Activated CD8-positive, alpha-beta memory T cell treated with anti-CD3 and anti-CD28 coated beads for 4 hours (primary cell): ENCODE results near the gene PYM1.
"Not testable (repeated sequence)": the region's sequence is repeated elsewhere in the genome, so short reads cannot be mapped to it uniquely, and the experiment has no call there.

Experiments
- DNase-seq, 2 donors: peaks; one replicate each; pipeline ENCODE4 v3.0.0-alpha.2; 2020; ENCODE audit warnings: low read depth in 2 of 2

The PYM1 gene

DNA sequence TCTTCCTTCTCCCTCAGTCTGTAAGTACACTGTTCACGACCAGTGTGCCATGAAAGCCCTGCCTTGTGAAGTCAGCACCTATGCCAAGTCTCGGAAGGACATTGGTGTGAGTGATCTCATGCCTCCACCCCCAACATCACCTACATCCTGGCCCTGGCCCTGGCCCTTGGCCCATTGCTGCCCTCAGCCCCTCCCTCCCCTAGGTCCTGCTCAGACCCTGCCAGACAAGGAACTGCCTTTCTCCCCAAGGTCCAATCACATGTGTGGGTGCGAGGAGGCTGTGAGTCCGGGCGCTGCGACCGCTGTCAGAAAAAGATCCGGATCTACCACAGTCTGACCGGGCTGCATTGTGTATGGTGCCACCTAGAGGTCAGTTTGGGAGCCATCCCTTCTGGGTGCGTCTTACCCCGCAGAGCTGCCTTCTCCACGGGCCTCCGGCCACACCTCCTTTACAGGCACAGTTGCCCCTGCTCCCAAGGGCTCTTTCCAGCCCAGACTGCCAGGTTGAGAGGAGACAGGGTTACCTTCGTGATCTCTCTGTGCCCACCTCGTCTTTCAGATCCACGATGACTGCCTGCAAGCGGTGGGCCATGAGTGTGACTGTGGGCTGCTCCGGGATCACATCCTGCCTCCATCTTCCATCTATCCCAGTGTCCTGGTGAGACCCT, 12.5 kb upstream of the PYM1 start:
- peak; percentile 64 to 68 for DNase-seq

DNA sequence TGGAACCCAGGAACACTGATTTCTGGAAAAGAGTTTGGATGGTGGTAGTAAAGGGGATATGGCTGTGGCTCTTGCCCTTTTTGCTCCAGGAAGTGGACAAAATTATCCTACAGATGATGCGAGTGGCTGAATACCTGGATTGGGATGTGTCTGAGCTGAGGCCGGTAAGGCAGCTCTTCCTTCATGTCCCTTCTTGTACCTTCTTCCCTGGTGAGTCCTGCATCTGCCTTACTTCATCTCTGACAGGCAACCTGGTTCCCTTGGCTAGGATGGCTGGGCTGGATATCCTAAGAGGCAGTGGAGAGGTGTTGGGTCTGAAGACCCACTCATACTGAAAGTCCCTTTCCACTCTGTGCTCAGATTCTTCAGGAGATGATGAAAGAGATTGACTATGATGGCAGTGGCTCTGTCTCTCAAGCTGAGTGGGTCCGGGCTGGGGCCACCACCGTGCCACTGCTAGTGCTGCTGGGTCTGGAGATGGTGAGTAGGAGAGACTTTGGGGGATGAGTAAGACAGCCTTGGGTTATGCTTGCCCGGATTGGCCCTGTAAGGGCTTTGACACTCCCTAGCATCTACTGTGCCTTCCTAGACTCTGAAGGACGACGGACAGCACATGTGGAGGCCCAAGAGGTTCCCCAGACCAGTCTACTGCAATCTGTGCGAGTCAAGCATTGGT, 11.3 kb upstream of the PYM1 start:
- DNase-seq, result no peak

DNA sequence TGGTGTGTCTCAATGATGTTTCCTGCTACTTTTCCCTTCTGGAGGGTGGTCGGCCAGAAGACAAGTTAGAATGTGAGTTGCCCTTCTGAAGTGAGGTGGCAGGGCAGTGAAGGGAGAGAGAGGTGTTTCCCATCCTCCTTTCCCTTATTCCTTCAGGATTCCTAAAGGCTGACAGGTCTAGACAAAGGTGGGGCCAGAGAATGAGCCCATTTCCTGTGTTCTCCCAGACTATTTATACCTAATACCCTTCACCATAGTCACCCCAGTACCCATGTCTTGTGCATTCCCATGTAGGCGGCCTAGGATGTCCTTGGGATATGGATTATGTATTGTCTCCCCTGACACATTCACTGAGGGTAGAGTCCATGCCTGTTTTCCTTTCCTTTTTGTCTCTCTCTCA, 10.3 kb upstream of the PYM1 start:
- DNase-seq, result no peak

DNA sequence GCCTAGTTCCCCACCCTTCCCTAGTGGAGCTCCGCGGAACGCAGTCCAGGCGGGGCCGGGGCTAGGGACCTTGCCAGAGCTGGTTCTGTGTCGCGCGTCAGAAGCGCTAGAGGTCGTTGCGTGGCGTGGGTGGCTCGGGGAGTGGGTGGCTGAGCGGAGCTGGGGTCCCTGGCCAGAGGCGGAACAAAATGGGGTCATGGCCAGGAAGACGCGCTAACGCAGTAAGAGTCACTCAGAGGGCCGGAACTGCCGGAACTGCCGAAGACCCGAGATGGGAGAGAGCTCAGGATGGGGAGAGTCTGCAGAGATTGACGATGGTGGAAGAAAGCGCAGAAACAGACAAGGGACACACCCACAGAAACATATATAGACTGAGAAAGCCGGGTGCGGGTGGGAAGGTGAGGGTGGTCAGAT, 8.1 kb upstream of the PYM1 start:
- no peak for DNase-seq

DNA sequence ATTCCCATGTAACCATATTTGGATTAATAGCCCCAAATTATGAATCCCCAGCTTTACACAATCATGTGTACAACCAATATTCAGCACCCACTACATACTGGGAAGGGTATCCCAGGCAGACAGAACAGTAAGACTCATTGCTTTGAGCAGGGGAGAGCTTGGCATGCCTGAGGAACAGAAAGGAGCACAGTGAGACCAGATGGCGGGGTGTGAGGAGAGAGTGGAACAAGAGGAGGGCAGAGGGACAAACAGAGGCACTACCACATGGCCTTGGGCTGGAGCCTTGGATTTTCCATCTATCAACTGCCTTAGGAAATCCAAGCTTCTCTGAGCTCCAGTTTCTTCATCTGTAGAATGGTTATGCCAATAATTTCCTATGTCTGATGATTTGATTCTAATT, 7.1 kb upstream of the PYM1 start:
- DNase-seq, result no peak

DNA sequence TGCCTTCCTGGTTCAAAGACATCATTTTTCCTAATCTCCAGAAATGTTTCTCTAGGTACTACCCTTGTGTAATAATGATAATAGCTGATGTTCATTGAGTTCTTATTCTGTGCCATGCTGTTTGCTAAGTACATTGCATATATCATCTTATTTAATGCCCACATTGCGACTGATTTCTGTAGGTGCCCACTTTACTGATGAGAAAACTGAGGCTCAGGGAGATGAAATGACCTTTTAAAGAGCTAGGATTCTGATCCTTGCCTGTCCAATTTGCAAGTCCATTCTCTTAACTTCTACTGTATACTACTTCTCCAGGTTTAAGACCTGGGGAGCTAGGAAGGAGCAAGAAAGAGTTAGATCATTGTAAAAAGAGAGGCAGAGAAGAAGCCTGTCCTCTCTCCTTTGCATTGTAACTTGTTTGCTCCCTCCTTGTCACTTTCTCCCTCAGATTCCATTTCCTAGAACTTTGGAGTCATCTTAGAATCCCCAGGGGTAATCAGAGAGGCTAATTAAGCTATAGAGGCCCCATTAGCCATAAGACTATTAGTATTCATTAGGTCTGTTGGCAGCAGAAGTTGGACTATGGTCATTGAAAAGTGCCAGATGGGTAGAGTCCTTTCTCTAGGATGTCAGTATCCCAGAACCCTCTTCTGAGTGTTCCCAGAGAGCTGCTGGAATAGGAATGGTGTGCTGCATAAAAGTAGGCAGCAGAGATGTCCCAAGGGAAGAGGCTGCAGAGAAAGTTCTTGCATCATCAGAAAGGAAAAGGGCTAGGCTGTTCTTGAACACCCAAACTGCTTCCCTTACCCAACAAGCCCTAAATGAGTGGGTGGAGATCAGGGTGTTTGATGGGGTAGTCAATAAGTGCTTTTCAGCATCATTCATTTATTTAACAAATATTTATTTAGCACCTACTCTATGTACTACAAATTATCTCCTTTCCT, 6.4 kb upstream of the PYM1 start:
- DNase-seq, result no peak

DNA sequence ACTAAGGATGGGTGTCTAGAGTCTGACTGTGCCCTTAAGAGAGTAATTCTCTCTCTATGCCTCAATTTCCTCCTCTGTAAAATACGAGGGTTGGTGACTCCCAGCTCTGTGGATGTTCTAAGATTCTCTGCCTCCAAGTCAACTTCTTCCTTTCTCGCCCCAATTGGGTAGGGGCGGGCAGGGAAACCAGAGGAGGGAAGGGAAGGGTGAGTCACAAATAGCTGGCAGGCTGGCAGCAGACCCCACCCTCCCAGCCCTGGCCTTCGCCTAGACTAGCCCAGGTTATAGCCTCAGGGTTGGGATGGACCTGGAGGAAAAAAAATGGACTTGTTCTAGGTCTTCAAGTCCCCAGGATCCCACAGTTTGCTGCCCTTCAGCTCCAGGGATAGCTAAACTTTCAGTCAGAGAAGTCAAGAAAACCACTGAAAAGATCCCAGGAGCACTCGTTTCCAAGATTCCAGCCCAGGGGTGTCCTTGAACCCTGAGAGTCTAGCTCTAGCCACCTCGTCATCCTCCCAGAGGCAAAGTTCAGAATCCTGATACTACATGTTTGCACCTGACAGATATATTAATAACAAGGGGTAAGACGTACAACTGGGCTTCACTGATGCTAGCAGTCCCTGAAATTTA, 5.6 kb upstream of the PYM1 start:
- no peak for DNase-seq

DNA sequence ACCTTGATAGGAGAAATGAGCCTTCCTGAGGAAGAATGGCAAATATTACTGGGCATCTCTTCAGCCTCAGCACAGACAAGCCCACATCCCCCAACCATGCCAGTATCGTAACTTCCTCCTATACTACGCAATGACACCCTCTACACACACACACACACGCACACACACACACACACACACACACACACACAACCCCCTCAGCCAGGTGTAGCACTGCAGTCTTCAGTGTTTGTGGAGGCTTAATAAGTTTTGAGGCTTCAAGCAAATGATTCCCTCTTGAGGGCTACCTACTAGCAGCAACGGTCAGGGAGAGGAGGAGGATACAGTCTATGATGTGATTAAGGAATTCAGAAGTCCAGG, 4.8 kb upstream of the PYM1 start:
- DNase-seq, result no peak

DNA sequence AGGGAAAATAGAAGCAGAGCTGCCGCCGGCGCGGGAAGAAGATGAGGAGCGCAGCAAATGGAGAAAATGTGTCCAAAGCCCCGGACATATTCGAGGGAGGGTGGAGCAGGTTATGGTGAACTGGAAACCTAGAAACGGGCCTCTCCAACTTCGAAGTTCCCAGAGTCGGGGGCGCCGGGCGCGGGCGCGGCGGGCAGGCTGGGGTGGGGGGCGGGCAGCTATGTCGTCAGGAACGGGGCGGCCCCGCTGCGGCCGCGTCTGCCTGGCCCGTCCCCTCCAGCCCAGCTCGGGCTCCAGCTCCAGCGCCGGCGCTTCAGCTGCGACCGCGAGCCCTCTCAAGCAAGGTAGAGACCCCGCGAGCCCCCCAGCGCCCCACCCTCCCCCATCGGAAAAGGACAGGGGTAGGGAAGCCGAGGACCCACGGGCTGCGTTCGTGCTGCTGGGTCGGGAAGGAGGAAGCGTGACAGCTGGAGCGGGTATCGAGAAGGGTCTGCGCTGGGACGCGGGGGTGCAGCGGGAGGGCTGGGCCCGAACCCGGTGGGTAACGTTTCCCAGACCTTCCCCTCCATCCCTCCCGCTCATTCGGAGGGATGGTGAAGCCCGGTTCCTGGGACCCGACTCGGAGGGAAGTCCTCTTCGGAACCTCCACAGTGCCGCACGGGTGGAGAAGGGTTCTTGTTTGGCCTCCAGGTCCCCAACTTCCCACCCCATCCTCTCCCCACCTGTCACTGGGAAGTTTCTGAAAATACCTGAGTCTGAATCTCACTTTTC, 4.3 kb upstream of the PYM1 start:
- no peak for DNase-seq

DNA sequence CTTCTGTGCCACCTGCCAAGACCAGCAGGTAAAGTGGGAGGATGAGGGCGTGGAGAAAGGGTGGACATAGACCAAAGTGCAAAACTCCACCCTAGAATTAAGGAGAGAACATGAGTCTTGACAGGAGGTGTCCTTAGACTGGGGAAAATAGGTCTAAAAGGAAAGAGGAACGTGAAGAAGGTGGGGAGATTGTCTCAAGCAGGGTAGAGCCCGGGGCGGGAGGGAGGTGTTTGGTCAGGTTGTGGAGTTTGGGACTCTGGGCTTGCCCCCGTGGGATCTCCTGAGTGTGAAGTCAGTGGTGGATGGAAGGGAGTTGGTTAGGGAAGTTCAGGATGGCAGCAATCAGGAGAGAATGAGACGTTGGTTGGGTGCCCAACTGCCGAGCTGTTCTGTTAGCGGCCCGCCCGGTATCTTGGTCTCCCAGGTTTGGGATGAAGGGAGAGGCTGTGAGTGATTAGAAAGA, 3.7 kb upstream of the PYM1 start:
- no peak for DNase-seq

DNA sequence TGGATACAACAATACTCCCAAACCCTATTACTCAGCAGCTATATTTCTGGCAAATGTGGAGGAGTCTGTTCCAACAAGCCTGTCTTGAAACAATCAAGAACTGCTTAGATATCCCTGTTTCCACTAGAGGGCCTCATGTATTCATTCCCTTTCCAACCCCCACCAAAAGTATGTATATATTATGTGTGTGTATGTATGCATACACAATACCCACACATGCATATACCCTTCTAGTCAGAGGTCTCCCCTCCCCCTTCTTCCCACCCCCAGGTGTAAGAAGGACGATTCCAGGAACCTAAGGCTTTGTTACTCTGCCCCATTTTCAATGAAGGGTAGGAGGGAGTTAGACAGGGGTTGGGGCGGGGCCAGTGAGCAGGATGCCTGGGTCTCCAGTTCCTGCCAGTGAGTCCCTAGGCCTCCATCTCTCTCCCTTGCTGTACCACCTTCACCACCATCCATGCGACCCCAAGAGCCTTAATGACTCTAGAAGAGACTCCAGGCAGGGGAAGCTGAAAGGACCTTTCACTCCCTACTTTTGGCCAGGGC, 3.1 kb upstream of the PYM1 start, which contains the start of gene DGKA:
Gene DGKA (plus strand): TSS at position 392 of the 546 bp plus-strand sequence. CDS start 5,342 bp downstream, outside the sequence.
- peak in 1 of 2 donors; percentile 56 for DNase-seq

DNA sequence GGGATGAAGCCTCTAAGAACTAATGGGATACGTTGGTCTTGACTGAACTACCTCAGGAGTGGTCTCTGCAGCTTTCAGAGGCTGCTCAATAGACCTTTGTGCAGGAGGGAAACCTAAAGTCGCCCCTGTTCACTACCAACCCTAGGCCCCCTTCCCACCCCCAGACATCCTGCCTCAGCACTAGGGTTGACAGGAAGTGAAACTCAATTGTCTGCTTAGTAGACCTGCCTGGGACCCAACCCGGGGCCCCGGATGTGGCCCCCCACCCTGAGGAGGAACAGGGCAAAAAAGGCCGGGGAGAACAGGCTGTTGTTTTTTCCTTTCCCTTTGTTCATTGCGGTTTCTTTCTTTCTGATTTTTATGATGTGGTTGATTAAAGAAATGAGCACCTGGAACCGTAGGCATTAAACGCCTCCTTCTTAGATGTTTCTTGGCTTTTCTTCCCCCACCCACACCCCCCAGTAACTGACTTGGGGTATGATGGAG, 1.7 kb upstream of the PYM1 start:
- peak in 1 of 2 donors; percentile 80 for DNase-seq

DNA sequence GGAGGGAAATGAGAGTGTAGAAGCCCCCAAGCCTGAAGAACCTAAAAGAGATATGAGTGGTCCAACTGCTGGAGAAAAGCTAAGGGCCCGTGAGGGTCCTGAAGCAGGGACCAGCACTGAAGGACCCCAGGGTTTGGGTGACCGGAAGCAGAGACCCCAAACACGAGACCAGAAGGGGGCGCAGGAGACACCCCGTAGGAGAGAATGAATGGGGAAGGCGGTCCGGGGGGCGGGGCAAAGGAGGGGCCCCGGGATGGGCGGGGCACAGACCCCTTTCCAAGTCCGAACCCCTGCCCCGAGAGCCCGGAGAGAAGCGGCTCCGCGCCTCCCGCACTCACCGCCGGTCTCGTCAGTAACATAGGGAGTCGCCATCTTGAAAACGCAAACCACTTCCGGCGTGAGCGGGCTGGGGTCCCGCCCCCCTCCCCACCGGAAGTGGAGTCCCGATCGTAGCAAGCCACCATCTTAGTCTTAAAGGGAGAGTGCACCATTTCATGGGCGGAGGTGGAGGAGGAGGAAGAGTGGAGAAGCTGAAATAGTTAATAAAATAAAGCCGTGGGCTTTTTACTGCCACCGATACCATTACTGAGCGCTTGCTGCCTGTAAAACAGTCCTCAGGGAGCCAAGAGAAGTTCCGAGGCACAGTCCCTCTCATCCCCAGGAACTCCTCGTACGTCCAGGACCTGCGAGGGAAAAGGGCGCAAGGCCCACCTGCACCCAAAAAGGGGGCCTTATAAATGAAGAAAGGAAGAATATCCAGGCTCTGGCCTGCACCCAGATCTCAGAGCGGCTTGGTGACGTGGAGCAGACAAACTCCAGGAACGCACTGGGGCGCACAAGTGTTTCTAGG, 731 bp downstream of the PYM1 start:
- DNase-seq, result peak; percentile 76 to 78

DNA sequence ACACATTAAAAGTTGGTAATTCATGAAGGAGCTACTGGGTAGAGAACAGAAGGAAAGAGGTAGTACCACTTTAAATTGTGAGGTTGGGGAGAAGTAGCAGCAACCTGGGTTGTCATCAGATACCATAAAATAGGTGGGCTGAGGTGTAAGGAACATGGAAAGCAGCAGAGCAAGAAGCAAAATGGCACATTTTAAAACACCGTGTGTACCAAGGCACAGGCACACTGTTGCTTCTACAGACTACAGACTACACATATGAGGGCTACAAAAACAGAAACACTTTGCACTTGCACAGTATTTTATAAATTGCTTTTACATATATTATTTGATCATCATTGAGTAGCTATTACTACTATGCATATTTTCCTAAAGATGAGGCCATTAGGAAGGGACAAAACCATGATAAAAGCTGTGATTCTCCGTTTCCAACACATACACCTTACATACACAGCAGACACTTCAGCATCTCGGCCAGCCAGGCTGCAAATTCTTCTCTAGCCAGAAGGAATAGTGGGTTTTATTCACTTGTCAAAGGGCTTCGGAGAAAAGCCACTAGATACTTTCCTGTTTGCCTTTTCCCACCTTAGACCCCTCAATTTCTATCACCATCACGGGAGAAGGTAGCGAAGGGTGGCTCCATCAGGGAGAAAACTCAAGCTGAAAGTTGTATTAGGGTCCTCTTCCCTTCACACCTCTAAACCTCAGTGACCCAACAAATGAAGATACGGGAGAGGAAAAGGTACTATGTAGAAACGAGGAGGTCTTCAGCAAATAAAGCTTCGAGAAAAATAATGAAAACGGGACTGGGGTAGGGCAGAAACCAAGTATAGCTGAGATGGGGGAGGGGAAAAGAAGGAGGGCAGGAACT, 1.6 kb downstream of the PYM1 start:
- no peak for DNase-seq

DNA sequence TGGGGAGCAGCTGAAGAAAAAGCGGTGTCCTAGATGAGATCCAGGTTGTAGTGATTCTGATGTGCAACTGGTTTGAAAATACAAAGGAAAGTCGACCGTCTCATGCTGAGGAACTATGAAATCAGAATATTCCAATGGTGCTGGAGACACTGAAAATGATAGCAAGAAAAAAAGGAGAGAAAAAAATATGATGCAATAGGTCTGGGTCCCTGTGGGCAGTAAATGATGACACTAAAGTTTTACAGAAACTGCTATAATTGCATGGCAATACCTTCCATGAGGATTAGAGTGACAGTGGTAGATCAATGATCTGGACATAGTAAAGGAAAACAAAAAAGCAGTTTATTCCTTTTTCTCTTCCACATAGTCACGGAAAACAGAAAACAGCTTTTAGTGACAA, 2.3 kb downstream of the PYM1 start:
- DNase-seq, result no peak

DNA sequence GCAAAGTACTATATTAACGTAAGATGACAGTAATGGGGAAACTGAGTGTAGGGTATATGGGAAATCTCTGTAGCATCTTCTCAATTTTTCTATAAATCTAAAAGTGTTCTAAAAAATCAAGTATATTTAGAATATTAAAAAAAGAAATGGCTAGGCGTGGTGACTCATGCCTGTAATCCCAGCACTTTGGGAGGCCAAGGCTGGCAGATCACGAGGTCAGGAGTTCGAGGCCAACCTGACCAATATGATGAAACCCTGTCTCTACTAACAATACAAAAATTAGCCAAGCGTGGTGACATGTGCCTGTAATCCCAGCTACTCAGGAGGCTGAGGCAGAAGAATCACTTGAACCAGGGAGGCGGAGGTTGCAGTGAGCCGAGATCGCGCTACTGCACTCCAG, 4.0 kb downstream of the PYM1 start:
- not testable (repeated sequence) for DNase-seq

DNA sequence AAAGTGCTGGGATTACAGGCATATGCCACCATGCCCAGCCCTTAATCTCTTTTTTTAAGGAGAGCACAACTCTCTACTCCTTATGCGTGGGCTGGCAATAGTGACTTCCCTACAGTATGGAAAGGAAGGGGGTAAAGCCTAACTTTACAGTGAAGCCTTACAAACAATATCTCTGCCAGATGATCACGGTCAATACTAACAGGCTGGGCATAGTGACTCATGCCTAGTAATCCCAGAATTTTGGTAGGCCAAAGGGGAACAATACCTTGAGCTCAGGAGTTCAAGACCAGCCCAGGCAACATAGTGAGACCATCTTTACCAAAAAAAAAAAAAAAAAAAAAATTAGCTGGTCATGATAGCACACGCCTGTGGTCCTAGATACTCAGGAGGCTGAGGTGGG, 5.6 kb downstream of the PYM1 start:
- DNase-seq, result no peak

DNA sequence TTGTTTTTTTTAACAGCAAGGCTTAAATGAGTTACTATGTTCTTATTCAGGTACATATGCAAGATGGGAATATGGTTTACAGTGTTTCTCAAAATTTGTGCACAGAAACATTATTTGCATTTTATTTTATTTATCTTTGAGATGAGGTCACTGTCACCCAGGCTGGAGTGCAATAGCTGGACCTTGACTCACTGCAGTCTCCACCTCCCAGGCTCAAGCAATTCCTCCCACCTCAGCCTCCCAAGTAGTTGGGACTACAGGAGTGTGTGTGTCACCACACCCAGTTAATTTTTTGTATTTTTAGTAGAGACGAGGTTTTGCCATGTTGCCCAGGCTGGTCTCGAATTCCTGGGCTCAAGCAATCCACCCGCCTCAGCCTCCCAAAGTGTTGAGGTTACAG, 8.7 kb downstream of the PYM1 start:
- not testable (repeated sequence) for DNase-seq

DNA sequence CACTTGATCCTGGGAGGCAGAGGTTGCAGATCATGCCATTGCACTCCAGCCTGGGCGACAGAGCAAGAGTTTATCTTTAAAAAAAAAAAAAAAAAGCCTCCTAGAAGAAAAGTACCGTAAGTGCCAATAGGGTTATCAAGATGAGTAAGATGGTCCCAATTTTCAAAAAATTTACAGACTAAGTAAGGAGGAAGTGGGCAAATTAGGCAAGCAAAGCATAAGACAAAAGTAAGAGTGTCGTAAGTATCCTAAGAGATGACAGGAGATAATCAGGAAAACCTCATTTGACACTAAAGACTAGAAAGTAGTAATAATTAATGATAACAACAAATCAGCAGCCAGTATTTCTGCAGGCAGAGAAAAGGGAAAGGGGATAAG, 12.2 kb downstream of the PYM1 start:
- DNase-seq, result no peak
